A549 (cell line): Measurements from ENCODE around the gene SEL1L3.

ENCODE experiments used
- CEBPB ChIP-seq, 2 experiments: fragments of >200 bp in 1 of 2; sonication (Bioruptor Twin) in 1 of 2; formaldehyde crosslinking in 1 of 2; IDR thresholded peaks; 2 replicates each; pipeline ENCODE4 v1.6.1; 2012 to 2016
- POLR2A ChIP-seq: IDR thresholded peaks from 2 replicates; pipeline ENCODE4 v1.6.1; 2012; ENCODE audit warnings: mild to moderate bottlenecking, low read length
- TF ChIP-seq, protein P1 (sequence below): fragments of 200-600 bp; sonication (generic); IDR thresholded peaks from 2 replicates; pipeline ENCODE4 v1.6.1; 2016; ENCODE audit warnings: antibody characterized with exemption, mild to moderate bottlenecking, moderate library complexity

DNA sequence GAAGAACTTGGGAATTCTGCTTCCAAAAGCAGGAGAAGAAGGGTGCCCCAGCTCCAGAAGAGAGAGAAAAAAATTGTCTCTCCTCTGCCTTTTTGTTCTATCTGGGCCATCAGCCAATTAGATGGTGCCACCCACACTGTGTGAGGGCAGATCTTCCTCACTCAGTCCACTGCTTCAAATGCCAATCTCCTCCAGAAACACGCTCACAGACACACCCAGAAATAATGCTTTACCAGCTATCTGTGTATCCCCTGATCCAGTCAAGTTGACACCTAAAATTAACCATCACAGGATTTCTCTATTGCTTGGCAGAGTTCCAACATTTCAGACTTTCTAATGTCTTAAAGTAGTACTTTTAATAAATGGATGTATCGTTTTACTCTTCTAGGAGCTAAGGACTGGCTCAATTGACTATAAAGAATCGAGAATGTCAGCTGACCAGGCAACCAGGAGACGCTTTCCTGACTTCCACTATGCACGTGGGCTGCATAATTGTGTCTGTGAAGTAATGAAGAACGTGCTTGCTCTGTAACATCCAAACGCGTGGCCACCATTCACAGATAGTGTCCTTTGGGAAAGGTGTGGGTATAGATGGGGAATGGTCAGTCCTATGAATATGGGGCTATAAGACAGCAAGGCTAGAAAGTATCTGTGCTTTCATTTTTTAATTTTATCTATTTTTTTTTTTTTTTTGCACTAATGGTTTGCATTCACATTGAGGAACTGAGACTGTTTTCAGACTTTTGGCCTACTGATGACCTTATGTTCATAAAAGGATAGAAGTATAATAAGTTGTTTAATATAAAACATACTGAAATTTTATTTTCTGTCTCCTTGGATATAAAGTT lies 41.3 kb upstream of the SEL1L3 start:
- TF ChIP-seq POLR2A, result no peak
- TF ChIP-seq CEBPB (IDR thresholded peaks at IDR 0.05), result no peak
- TF ChIP-seq, protein P1, sequence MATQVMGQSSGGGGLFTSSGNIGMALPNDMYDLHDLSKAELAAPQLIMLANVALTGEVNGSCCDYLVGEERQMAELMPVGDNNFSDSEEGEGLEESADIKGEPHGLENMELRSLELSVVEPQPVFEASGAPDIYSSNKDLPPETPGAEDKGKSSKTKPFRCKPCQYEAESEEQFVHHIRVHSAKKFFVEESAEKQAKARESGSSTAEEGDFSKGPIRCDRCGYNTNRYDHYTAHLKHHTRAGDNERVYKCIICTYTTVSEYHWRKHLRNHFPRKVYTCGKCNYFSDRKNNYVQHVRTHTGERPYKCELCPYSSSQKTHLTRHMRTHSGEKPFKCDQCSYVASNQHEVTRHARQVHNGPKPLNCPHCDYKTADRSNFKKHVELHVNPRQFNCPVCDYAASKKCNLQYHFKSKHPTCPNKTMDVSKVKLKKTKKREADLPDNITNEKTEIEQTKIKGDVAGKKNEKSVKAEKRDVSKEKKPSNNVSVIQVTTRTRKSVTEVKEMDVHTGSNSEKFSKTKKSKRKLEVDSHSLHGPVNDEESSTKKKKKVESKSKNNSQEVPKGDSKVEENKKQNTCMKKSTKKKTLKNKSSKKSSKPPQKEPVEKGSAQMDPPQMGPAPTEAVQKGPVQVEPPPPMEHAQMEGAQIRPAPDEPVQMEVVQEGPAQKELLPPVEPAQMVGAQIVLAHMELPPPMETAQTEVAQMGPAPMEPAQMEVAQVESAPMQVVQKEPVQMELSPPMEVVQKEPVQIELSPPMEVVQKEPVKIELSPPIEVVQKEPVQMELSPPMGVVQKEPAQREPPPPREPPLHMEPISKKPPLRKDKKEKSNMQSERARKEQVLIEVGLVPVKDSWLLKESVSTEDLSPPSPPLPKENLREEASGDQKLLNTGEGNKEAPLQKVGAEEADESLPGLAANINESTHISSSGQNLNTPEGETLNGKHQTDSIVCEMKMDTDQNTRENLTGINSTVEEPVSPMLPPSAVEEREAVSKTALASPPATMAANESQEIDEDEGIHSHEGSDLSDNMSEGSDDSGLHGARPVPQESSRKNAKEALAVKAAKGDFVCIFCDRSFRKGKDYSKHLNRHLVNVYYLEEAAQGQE, result no peak
